Endothelial cell of umbilical vein (primary cell): ENCODE results near the gene CST9L. TPM values are rescaled to one million over a fixed set of nuclear protein-coding genes. Genes with fewer than 3 reads are reported as not detected.

Source experiments
- BruUV-seq: library from RNA; stranded (reverse); fragments of 400-500 nt; replicated peaks from 2 replicates; lab custom pipeline; 2021; lab: Mats Ljungman, UMichigan
- CTCF ChIA-PET: fragments of 300-600, 350-600 bp; sonication (Branson Sonifier 250); formaldehyde crosslinking; loops from one replicate; lab custom pipeline; 2021; ENCODE audit warnings: antibody characterized with exemption, inconsistent platforms; lab: Charles Lee
- POLR2A ChIA-PET: fragments of 300-600, 350-600 bp; sonication (Branson Sonifier 250); formaldehyde crosslinking; loops from one replicate; lab custom pipeline; 2021; ENCODE audit warnings: antibody characterized with exemption, inconsistent platforms; lab: Charles Lee
- DNase-seq: peaks from one replicate; pipeline ENCODE4 v3.0.0-alpha.2; 2011; ENCODE audit warnings: low read depth, low spot score
- FAIRE-seq: peaks from 2 replicates; lab custom pipeline; 2011; peaks lifted over from hg19 to GRCh38; lab: Jason Lieb, UNC
- H2AFZ ChIP-seq: 2 replicates; pipeline ENCODE4 v1.6.0; 2012; ENCODE audit warnings: low read depth, low read length, control low read depth, inconsistent platforms
- H3K27ac ChIP-seq: 2 replicates; pipeline ENCODE4 v1.5.1; 2011; ENCODE audit warnings: low read depth, mild to moderate bottlenecking, control low read depth, low read length, moderate library complexity; ENCODE audit not compliant: insufficient read depth
- H3K27me3 ChIP-seq, 2 experiments: 2 replicates each; pipeline versions ENCODE4 v1.6.0 to v1.6.1; 2011; ENCODE audit warnings: low read length in 2 of 2, mixed read lengths in 1 of 2; ENCODE audit not compliant: control insufficient read depth in 2 of 2, insufficient read depth in 2 of 2
- H3K36me3 ChIP-seq, 2 experiments: 2 replicates in 1 of 2; 3 replicates in 1 of 2; pipeline ENCODE4 v1.5.1; 2011; ENCODE audit warnings: low read length in 2 of 2, mild to moderate bottlenecking in 1 of 2, moderate library complexity in 1 of 2; ENCODE audit not compliant: control insufficient read depth in 2 of 2, insufficient read depth in 2 of 2; ENCODE audit errors: extremely low read depth in 1 of 2
- H3K4me1 ChIP-seq: 3 replicates; pipeline ENCODE4 v1.5.1; 2011; ENCODE audit warnings: mild to moderate bottlenecking, low read length; ENCODE audit not compliant: control insufficient read depth, insufficient read depth; ENCODE audit errors: extremely low read depth
- H3K4me2 ChIP-seq: 2 replicates; pipeline ENCODE4 v1.6.1; 2011; ENCODE audit warnings: low read length, control low read depth, mixed read lengths; ENCODE audit not compliant: insufficient read depth
- H3K4me3 ChIP-seq, 3 experiments: fragments of 200-600 bp in 1 of 3; sonication (generic), shearing (Covaris generic) in 1 of 3; replicated peaks in 1 of 3; 2 replicates each; pipeline ENCODE4 v1.5.1; 2011 to 2016; ENCODE audit warnings: control low read depth in 3 of 3, low read length in 3 of 3, mild to moderate bottlenecking in 2 of 3, inconsistent platforms in 1 of 3, low read depth in 1 of 3, moderate library complexity in 1 of 3; ENCODE audit not compliant: insufficient read depth in 1 of 3
- H3K79me2 ChIP-seq: 2 replicates; pipeline ENCODE4 v1.6.0; 2012; ENCODE audit warnings: low read length, inconsistent platforms; ENCODE audit not compliant: control insufficient read depth, insufficient read depth
- H3K9ac ChIP-seq: replicated peaks from 2 replicates; pipeline ENCODE3; 2011; ENCODE audit warnings: low read length, control low read depth; ENCODE audit not compliant: insufficient read depth; ENCODE audit errors: extremely low read depth
- H3K9me1 ChIP-seq: replicated peaks from 3 replicates; pipeline ENCODE4 v1.6.0; 2011; ENCODE audit warnings: mild to moderate bottlenecking, low read length; ENCODE audit not compliant: control insufficient read depth, insufficient read depth; ENCODE audit errors: extremely low read depth
- H3K9me3 ChIP-seq: replicated peaks from 2 replicates; pipeline ENCODE4 v1.5.1; 2012; ENCODE audit warnings: low read length, inconsistent platforms; ENCODE audit not compliant: control insufficient read depth, insufficient read depth
- H4K20me1 ChIP-seq: replicated peaks from 2 replicates; pipeline ENCODE3; 2011; ENCODE audit warnings: mild to moderate bottlenecking, low read length; ENCODE audit not compliant: control insufficient read depth, insufficient read depth; ENCODE audit errors: extremely low read depth
- CTCF ChIP-seq, 2 donors: IDR thresholded peaks; 1 replicate in 1 of 2; 2 replicates in 1 of 2; pipeline ENCODE4 v1.5.1; 2011; ENCODE audit warnings: low read length in 2 of 2, mild to moderate bottlenecking in 2 of 2, moderate library complexity in 2 of 2, control low read depth in 1 of 2, inconsistent platforms in 1 of 2, low read depth in 1 of 2; ENCODE audit not compliant: insufficient read depth in 1 of 2; ENCODE audit errors: extremely low read depth in 1 of 2
- EZH2 ChIP-seq: IDR thresholded peaks from 2 replicates; pipeline ENCODE4 v1.6.1; 2012; ENCODE audit warnings: borderline replicate concordance, low read depth, mild to moderate bottlenecking, moderate library complexity, low read length, inconsistent platforms; ENCODE audit not compliant: severe bottlenecking
- FOS ChIP-seq: IDR thresholded peaks from 2 replicates; pipeline ENCODE4 v1.6.1; 2011; ENCODE audit warnings: mild to moderate bottlenecking, low read length, moderate library complexity, borderline replicate concordance; ENCODE audit not compliant: insufficient read depth
- GATA2 ChIP-seq: IDR thresholded peaks from 2 replicates; pipeline ENCODE4 v1.7.0; 2011; ENCODE audit warnings: low read depth, mild to moderate bottlenecking, moderate library complexity, mixed read lengths, low read length; ENCODE audit not compliant: insufficient read length, insufficient read depth
- JUN ChIP-seq: IDR thresholded peaks from 2 replicates; pipeline ENCODE4 v1.6.1; 2011; ENCODE audit warnings: borderline replicate concordance, low read depth; ENCODE audit not compliant: insufficient read length, insufficient read depth
- MAX ChIP-seq: IDR thresholded peaks from 2 replicates; pipeline ENCODE4 v1.6.1; 2011; ENCODE audit not compliant: insufficient read depth, insufficient read length
- MYC ChIP-seq: IDR thresholded peaks from one replicate; pipeline ENCODE4 v1.6.1; 2011; ENCODE audit warnings: mild to moderate bottlenecking, low read depth, low read length
- POLR2A ChIP-seq: IDR thresholded peaks from 2 replicates; pipeline ENCODE4 v1.6.1; 2012; ENCODE audit warnings: low read depth, mild to moderate bottlenecking, control low read depth, low read length
- POLR2AphosphoS5 ChIP-seq: IDR thresholded peaks from 2 replicates; pipeline ENCODE4 v1.6.1; 2012; ENCODE audit warnings: low read depth, mild to moderate bottlenecking, control low read depth, low read length, moderate library complexity; ENCODE audit not compliant: insufficient read depth
- dilution Hi-C: fragments of 300-500 bp; cut with MboI; formaldehyde crosslinking; loops from one replicate; pipeline ENCODE4 v1.15.0; 2019; ENCODE audit warnings: low sequenced_read_pairs; ENCODE audit not compliant: extremely low pct_ligation_motif_present
- intact Hi-C: fragments of 100-400 bp; cut with micrococcal nuclease; formaldehyde crosslinking; loops from one replicate; pipeline ENCODE4 v1.10.0; 2022
- polyA plus RNA-seq, 4 experiments: library from polyadenylated mRNA; depleted of rRNA in 3 of 4; stranded (reverse) in 3 of 4; unstranded in 1 of 4; fragments of >200 nt; gene quantifications; 2 replicates each; pipeline versions ENCODE4 v1.2.1 to v1.2.3, GENCODE V29; 2011 to 2012; ENCODE audit warnings: missing spikeins in 1 of 4
- total RNA-seq: library from RNA; stranded (reverse); gene quantifications from 2 replicates; pipeline ENCODE4 v1.2.3, GENCODE V29; 2021

Gene CST9L
- total and polyA plus RNA-seq, 2 donors (not counting 3 experiments of a cell fraction or from before 2014, with no cell fraction given) = not detected

GRCh38 chr20:23514848-23515247, 53.4 kb downstream of the CST9L start:
- Histone ChIP-seq H3K27me3 (no peaks in the 10 kb centered on the region), H3K79me2 (no peaks in the 10 kb centered on the region), H3K36me3 (no peaks in the 10 kb centered on the region), H3K4me3 (no peak overlapping the region), H2AFZ (no peak overlapping the region), H3K9ac (no peak overlapping the region), H3K9me1 (no peaks in the 10 kb centered on the region), H3K27ac (no peak overlapping the region), H3K4me2 (no peak overlapping the region), H4K20me1 (no peaks in the 10 kb centered on the region), H3K9me3 (no peaks in the 10 kb centered on the region), H3K4me1 (no peaks in the 10 kb centered on the region)
- ChIA-PET CTCF (interaction anchor here (1.0 kb wide), 1 partner anchor 19 kb away, joined by 4 read pairs; no protein-coding TSS in a partner anchor), POLR2A (no interaction called here)
- TF ChIP-seq MAX (no peak), MYC (no peak), POLR2AphosphoS5 (no peak), POLR2A (no peak), JUN (no peak), EZH2 (no peak), CTCF (IDR thresholded peaks at IDR 0.05; ENCODE audit: extremely low read depth in 1 of 2, insufficient read depth in 1 of 2, low read depth in 1 of 2, low read length in 2 of 2) (no peak), FOS (no peak), GATA2 (no peak)
- FAIRE-seq (no peak), DNase-seq (no peak)
- BruUV-seq = no TSS peak
- dilution Hi-C loops = no loop called here
- intact Hi-C loops = no loop called here

Other genes starting within 250 kb of the CST9L start
- 27.1 and 28.5 TPM in 2 replicates for gene NXT1, start 217.7 kb downstream of the CST9L start, total RNA-seq
- 39.2 and 40.2 TPM in 2 replicates for gene NXT1, start 217.7 kb downstream of the CST9L start, polyA plus RNA-seq
- gene GZF1, start 206.3 kb downstream of the CST9L start, total RNA-seq = 10.0 and 12.5 TPM in 2 replicates
- 9.7 and 19.6 TPM in 2 replicates for gene GZF1, start 206.3 kb downstream of the CST9L start, polyA plus RNA-seq
- 8.1 and 10.1 TPM in 2 replicates for gene NAPB, start 147.0 kb downstream of the CST9L start, total RNA-seq
- gene NAPB, start 147.0 kb downstream of the CST9L start, polyA plus RNA-seq = 3.2 and 4.7 TPM in 2 replicates
- not detected in 2 replicates for gene CSTL1, start 128.8 kb downstream of the CST9L start, total RNA-seq
- gene CSTL1, start 128.8 kb downstream of the CST9L start, polyA plus RNA-seq = not detected in 2 replicates
- not detected in 2 replicates for gene CST11, start 115.6 kb downstream of the CST9L start, total RNA-seq
- not detected in 2 replicates for gene CST11, start 115.6 kb downstream of the CST9L start, polyA plus RNA-seq
- gene CST8, start 77.4 kb downstream of the CST9L start, total RNA-seq = not detected in 2 replicates
- gene CST8, start 77.4 kb downstream of the CST9L start, polyA plus RNA-seq = not detected in 2 replicates
- not detected in 2 replicates for gene CST9, start 37.4 kb upstream of the CST9L start, total RNA-seq
- gene CST9, start 37.4 kb upstream of the CST9L start, polyA plus RNA-seq = not detected in 2 replicates
- 251 and 260 TPM in 2 replicates for gene CST3, start 69.5 kb upstream of the CST9L start, total RNA-seq
- gene CST3, start 69.5 kb upstream of the CST9L start, polyA plus RNA-seq = 479 and 691 TPM in 2 replicates
- not detected in 2 replicates for gene CST4, start 120.6 kb upstream of the CST9L start, total RNA-seq
- gene CST4, start 120.6 kb upstream of the CST9L start, polyA plus RNA-seq = not detected in 2 replicates
- gene CST1, start 182.5 kb upstream of the CST9L start, total RNA-seq = 2.2 TPM in 1 of 2 replicates, not detected in the other
- 0.19 and 0.30 TPM in 2 replicates for gene CST1, start 182.5 kb upstream of the CST9L start, polyA plus RNA-seq